Right lobe of liver (tissue), 4 donors: ENCODE measurements around the gene TENT4B.
A peak's percentile ranks its signal among the peaks of the same experiment; 100 is the strongest.

Experiments
- POLR2A ChIP-seq: fragments of 450-650 bp; IDR thresholded peaks from one replicate; pipeline ENCODE4 v1.6.1; 2017; ENCODE audit warnings: antibody characterized with exemption, mild to moderate bottlenecking
- TF ChIP-seq, protein P1 (sequence below), 4 donors: fragments of 200-600 bp in 3 of 4; fragments of 450-650 bp in 1 of 4; IDR thresholded peaks; one replicate each; pipeline versions ENCODE4 v1.5.1 to v1.8.0; 2016 to 2022; ENCODE audit warnings: antibody characterized with exemption in 4 of 4, mild to moderate bottlenecking in 2 of 4
- donor health status: DM: no; HTN: no; CAD: no.
- donor health status: DM: no; HTN: no; CAD: no.
- donor health status: DM: no; HTN: yes; CAD: no.

- no peak for TF ChIP-seq POLR2A
- TF ChIP-seq, protein P1, sequence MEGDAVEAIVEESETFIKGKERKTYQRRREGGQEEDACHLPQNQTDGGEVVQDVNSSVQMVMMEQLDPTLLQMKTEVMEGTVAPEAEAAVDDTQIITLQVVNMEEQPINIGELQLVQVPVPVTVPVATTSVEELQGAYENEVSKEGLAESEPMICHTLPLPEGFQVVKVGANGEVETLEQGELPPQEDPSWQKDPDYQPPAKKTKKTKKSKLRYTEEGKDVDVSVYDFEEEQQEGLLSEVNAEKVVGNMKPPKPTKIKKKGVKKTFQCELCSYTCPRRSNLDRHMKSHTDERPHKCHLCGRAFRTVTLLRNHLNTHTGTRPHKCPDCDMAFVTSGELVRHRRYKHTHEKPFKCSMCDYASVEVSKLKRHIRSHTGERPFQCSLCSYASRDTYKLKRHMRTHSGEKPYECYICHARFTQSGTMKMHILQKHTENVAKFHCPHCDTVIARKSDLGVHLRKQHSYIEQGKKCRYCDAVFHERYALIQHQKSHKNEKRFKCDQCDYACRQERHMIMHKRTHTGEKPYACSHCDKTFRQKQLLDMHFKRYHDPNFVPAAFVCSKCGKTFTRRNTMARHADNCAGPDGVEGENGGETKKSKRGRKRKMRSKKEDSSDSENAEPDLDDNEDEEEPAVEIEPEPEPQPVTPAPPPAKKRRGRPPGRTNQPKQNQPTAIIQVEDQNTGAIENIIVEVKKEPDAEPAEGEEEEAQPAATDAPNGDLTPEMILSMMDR (IDR thresholded peaks at IDR 0.05), result peak in 3 of 4 donors; percentile 29 to 41 (median 29)
Measured at GRCh38 chr16:50265260-50265659, 112.2 kb downstream of the TENT4B start.
